Myocyte (in vitro differentiated cells): ENCODE data around the gene MT1X. TPM values are rescaled to one million over a fixed set of nuclear protein-coding genes. Genes with fewer than 3 reads are reported as not detected.
"Not testable (repeated sequence)": the region's sequence is repeated elsewhere in the genome, so short reads cannot be mapped to it uniquely, and the experiment has no call there.

Experiments used
- DNase-seq: peaks from one replicate; pipeline ENCODE4 v3.0.0-alpha.2; 2012; ENCODE audit warnings: low read depth
- total RNA-seq: library from RNA; depleted of rRNA; stranded (reverse); fragments of >200 nt; gene quantifications from 2 replicates; pipeline ENCODE4 v1.2.3, GENCODE V29; 2014

The MT1X gene
- total RNA-seq, 1 donor from 2014 or later = 74.1 TPM

DNA sequence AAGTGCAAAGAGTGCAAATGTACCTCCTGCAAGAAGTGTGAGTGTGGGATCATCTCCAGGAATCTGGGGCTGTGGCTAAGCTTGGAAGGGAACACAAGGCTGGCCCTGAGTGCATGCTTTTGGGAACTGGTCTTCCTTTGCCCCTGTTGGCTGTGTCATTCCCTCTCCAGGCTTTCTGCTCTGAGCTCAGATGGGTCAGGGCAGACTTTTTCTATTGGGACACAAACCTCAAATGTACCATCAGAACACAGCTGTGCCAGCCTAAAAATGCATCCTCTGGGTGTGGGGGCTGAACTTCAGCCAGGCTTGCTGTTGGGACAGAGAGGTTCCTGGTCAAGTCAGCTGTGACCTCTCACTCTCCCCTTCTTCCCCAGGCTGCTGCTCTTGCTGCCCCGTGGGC, 29.7 kb upstream of the MT1X start:
- peak; percentile 13 for DNase-seq

DNA sequence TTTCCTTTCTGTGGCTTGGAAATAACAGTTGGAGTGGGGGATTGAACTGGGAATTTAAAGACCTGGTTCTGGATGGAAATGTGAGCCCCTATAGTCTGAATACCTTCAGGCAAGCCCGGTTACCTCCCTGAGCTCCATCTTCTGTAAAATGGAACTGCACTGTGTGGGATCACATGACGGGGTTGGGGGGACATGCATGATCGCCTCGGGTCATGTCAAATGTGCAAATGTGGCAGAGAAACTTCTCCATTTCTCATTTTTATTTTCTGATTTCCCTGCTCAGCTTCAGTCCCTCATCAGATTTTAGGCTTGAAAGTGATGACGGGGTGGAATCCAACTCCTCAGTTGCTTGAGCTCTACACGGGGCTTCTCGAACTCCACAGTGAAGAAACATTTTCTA, 29.1 kb upstream of the MT1X start:
- DNase-seq = no peak

DNA sequence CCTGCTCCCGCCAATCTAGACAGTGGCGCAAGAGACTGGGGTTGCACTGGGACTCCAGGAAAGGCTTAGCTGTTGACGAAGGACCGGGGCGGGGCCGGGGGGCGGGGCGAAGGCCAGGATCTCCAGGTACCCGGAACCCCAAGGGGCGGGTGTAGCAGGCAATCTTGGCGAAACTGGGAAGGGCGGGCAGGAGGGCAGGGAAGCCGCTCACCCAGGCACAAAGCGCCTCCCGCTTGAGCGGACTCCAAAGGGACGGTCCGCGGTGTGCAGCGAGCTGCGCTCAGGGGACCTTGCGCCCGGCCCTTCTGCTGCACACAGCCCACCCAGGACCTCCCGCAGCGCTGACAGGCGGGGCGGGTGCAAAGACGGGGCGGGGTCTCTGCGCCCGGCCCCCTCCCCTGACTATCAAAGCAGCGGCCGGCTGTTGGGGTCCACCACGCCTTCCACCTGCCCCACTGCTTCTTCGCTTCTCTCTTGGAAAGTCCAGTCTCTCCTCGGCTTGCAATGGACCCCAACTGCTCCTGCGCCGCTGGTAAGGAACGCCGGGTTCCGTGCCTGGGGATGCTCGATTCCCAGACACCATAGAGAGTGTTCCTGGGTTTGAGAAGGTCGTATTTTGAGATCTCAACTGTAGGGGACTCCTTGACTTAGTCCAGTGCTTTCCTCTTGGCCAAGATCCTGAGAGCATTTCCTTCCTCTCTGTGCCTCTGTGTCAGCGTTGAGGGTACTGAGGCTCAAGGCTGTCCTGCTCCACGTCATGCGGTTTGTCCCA, 24.5 kb upstream of the MT1X start, which contains the start of gene MT1F:
MT1F (plus strand) TSS at position 405 of the 772 bp plus-strand sequence; CDS start at position 505, 100 bp downstream.
- no peak for DNase-seq

DNA sequence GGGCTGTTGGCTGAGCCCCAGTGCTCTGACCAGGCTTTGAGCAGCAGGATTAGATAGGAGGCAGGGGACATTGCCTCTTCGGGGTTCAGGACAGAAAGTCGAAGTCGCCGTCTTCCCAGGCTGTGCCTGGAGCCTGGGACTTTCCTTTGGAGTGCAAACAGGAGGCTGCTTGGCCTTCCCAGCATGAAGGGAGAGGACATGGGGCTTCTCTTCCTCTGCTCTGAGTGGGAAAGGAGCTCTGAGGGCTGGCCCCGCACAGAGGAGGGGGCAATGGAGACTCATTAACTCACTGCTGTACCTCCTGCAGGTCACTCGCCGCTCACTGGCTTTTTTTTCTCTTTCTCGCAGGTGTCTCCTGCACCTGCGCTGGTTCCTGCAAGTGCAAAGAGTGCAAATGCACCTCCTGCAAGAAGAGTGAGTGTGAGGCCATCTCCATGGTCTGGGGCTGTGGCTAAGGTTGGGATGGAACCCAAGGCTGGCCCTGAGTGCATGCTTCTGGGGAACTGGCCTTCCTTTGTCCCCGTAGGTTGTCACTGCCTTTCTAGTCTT, 23.9 kb upstream of the MT1X start:
- no peak for DNase-seq

- no peak for DNase-seq
These were observed 19.6 kb upstream of the MT1X start for GRCh38 chr16:56662357-56663354.

GRCh38 chr16:56664506-56664905, 17.8 kb upstream of the MT1X start:
- no peak for DNase-seq

DNA sequence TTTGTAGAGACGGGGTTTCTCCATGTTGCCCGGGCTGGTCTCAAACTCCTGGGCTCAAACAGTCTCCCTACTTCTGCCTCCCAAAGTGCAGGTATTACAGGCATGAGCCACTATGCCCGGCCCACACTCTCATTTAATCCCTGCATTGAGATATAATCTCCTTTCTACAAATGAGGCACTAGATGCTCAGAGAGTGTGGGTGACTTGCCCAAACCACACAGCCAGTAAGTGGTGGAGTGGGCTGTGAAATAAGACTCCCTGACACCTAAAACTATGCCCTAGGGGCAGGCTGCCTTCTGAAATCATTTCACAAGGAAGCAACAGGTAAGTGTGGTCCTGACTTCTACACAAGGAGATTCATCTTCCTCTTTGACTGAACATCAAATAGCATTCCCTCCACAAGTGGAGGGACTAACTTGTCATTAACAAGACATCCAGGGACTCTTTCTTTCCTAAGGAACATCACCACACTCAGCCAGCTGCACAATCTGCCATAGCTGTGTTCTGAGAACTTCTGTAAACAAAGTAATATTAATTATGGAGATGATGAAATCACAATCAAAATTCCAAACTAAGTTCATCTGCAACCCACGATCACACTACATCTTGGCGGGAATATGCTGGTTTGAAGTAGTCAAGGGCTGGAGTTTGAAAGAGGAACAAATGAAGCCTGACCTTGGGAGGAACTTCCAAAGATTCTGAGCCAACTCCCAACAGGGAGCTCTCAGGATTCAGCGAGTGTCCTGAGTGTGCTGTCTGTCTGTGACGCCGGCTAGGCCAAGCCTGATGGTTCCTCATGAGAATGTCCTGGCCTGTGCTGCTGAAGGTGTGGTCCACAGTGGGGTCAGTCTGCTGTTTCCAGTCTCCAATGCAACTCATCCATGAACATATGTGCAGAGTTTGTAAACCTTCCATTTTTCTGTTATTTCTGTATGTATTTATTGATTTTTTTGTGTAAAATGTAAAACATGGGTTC, 16.7 kb upstream of the MT1X start:
- not testable (repeated sequence) for DNase-seq

GRCh38 chr16:56667581-56668571, 14.4 kb upstream of the MT1X start, which contains the start of gene MT1G:
Gene MT1G (minus strand): TSS chr16:56668065. CDS start chr16:56667993, 72 bp downstream.
- DNase-seq = no peak

GRCh38 chr16:56669005-56669839, 13.0 kb upstream of the MT1X start, which contains the start of gene MT1H:
Gene MT1H (plus strand): TSS chr16:56669814. CDS start chr16:56669885, 71 bp downstream.
- DNase-seq = no peak

DNA sequence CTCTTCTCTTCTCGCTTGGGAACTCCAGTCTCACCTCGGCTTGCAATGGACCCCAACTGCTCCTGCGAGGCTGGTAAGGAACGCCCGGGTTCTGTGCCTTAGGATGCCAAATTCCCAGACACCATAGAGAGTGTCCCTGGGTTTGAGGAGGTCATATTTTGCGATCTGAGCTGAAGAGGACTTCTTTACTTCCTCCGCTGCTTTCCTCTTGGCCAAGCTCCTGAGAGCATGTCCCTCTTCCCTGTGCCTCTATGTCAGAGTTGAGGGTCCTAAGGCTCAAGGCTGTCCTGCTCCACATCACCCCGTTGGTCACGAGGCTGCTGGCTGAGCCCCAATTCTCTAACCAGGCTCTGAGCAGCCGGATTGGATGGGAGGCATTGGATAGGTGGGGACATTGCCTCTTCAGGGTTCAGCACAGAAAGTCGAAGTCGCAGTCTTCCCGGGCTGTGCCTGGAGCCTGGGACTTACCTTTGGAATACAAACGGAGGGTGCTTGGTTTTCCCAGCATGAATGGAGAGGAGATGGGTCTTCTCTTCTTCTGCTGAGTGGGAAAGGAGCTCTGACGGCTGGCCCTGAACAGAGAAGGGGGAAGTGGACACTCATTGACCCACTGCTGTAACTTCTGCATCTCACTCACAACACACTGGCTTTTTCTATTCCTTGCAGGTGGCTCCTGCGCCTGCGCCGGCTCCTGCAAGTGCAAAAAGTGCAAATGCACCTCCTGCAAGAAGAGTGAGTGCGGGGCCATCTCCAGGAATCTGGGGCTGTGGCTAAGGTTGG, 12.2 kb upstream of the MT1X start:
- DNase-seq = no peak

- no peak for DNase-seq
These were observed 11.7 kb upstream of the MT1X start for GRCh38 chr16:56670620-56670934.

DNA sequence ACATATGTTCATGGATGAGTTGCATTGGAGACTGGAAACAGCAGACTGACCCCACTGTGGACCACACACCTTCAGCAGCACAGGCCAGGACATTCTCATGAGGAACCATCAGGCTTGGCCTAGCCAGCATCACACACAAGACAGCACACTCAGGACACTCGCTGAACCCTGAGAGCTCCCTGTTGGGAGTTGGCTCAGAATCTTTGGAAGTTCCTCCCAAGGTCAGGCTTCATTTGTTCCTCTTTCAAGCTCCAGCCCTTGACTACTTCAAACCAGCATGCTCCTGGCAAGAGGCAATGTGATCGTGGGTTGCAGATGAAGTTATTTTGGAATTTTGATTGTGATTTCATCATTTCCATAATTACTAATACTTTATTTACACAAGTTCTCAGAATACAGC, 10.6 kb upstream of the MT1X start:
- DNase-seq = not testable (repeated sequence)

DNA sequence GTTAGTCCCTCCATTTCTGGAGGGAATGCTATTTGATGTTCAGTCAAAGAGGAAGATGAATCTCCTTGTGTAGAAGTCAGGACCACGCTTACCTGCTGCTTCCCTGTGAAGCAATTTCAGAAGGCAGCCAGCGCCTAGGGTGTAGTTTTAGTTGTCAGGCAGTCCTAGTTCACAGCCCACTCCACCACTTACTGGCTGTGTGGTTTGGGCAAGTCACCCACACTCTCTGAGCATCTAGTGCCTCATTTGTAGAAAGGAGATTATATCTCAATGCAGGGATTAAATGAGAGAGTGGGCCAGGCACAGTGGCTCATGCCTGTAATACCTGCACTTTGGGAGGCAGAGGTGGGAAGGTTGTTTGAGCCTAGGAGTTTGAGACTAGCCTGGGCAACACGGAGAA, 10.1 kb upstream of the MT1X start:
- DNase-seq = not testable (repeated sequence)

- DNase-seq = no peak
These were observed 9.3 kb upstream of the MT1X start for GRCh38 chr16:56672761-56673536.

DNA sequence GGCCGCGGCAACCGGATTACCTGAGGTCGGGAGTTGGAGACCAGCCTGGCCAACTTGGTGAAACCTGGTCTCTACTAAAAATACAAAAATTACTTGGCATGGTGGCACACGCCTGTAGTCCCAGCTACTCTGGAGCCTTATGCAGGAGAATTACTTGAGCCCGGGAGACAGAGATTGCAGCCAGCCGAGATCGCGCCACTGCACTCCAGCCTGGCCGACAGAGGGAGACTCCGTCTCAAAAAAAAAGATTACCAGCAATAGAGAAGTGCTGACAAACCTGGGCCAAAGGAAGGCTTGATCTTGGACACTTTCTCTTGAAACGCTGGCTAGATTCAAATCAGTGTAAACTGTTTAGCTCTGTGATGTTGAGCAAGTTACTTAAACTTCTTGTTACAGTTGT, 8.3 kb upstream of the MT1X start:
- peak; percentile 32 for DNase-seq

GRCh38 chr16:56674570-56674969, 7.7 kb upstream of the MT1X start:
- DNase-seq = not testable (repeated sequence)
